A549 (cell line): Measurements from ENCODE around the gene C16orf90. TPM values are rescaled to one million over a fixed set of nuclear protein-coding genes. Genes with fewer than 3 reads are reported as not detected.
A peak's percentile ranks its signal among the peaks of the same experiment; 100 is the strongest.

ENCODE experiments used
- ATAC-seq, 2 experiments: fragments of 200-7000 bp in 1 of 2; fragments of >200 bp in 1 of 2; cut with Nextera tagmentation in 1 of 2; cut with Tn5 transposase in 1 of 2; 3 replicates each; pipeline versions ENCODE4 v1.8.0 to v1.9.1; 2018 to 2020; ENCODE audit warnings: mild to moderate bottlenecking in 1 of 2, moderate library complexity in 1 of 2
- CTCF ChIA-PET: fragments of 300-600 bp; sonication (Branson Sonifier 250); formaldehyde crosslinking; extraction: SDS; loops from one replicate; lab custom pipeline; 2021; ENCODE audit warnings: antibody characterized with exemption, inconsistent platforms; lab: Yijun Ruan, JAX
- POLR2A ChIA-PET: fragments of 350-600 bp; formaldehyde crosslinking; extraction: SDS; loops from one replicate; lab custom pipeline; 2021; ENCODE audit warnings: antibody characterized with exemption, inconsistent platforms; lab: Yijun Ruan, JAX
- DNase-seq, 2 experiments: peaks; one replicate each; pipeline versions ENCODE4 v3.0.0 to v3.0.0-alpha.2; 2011 to 2016; ENCODE audit warnings: low read depth in 1 of 2, low spot score in 1 of 2
- FAIRE-seq: peaks from 2 replicates; lab custom pipeline; 2011; peaks lifted over from hg19 to GRCh38; lab: Jason Lieb, UNC
- H3K27ac ChIP-seq, 2 experiments: fragments of >200 bp; sonication (Bioruptor Twin); formaldehyde crosslinking; 3 replicates each; pipeline ENCODE4 v1.5.1; 2016 to 2017
- H3K4me1 ChIP-seq: fragments of >200 bp; sonication (Bioruptor Twin); formaldehyde crosslinking; 3 replicates; pipeline ENCODE4 v1.6.1; 2016
- H3K4me2 ChIP-seq: fragments of >200 bp; sonication (Bioruptor Twin); formaldehyde crosslinking; 3 replicates; pipeline ENCODE4 v1.6.1; 2016
- H3K4me3 ChIP-seq: fragments of >200 bp; sonication (Bioruptor Twin); formaldehyde crosslinking; 3 replicates; pipeline ENCODE4 v1.5.1; 2016
- H3K9me3 ChIP-seq: fragments of >200 bp; sonication (Bioruptor Twin); formaldehyde crosslinking; 3 replicates; pipeline ENCODE4 v1.6.1; 2016
- ATOH8 ChIP-seq: fragments of 250-450 bp; sonication (Bioruptor Pico); IDR thresholded peaks from 2 replicates; pipeline ENCODE4 v1.5.0; 2020; ENCODE audit warnings: low read depth, mild to moderate bottlenecking, moderate library complexity
- CBX2 ChIP-seq: fragments of 200-600 bp; sonication (generic); IDR thresholded peaks from 2 replicates; pipeline ENCODE4 v1.6.1; 2016; ENCODE audit warnings: low read depth, mild to moderate bottlenecking, borderline replicate concordance
- CBX8 ChIP-seq: fragments of 200-600 bp; sonication (generic); IDR thresholded peaks from 2 replicates; pipeline ENCODE4 v1.6.1; 2016
- CEBPB ChIP-seq, 2 experiments: fragments of >200 bp in 1 of 2; sonication (Bioruptor Twin) in 1 of 2; formaldehyde crosslinking in 1 of 2; IDR thresholded peaks; 2 replicates each; pipeline ENCODE4 v1.6.1; 2012 to 2016
- EHF ChIP-seq: fragments of 250-450 bp; sonication (Bioruptor Pico); IDR thresholded peaks from 2 replicates; pipeline ENCODE4 v1.5.0; 2020; ENCODE audit warnings: mild to moderate bottlenecking
- EHMT2 ChIP-seq: fragments of 200-600 bp; sonication (generic); IDR thresholded peaks from 2 replicates; pipeline ENCODE4 v1.6.1; 2016; ENCODE audit warnings: antibody characterized with exemption, low read depth, mild to moderate bottlenecking, moderate library complexity
- EP300 ChIP-seq, 2 experiments: fragments of >200 bp; sonication (Bioruptor Twin); formaldehyde crosslinking; IDR thresholded peaks; 2 replicates in 1 of 2; 3 replicates in 1 of 2; pipeline ENCODE4 v1.6.1; 2016 to 2017
- FOSL2 ChIP-seq, 2 experiments: fragments of 450-650 bp in 1 of 2; fragments of >200 bp in 1 of 2; sonication (Bioruptor Twin) in 1 of 2; formaldehyde crosslinking; IDR thresholded peaks; 2 replicates each; pipeline versions ENCODE4 v1.5.0 to v1.6.1; 2016 to 2020; ENCODE audit warnings: mild to moderate bottlenecking in 1 of 2, moderate library complexity in 1 of 2
- FOXS1 ChIP-seq: fragments of 250-450 bp; sonication (Bioruptor Pico); IDR thresholded peaks from 2 replicates; pipeline ENCODE4 v1.5.0; 2020; ENCODE audit warnings: mild to moderate bottlenecking, moderate library complexity
- HMGXB4 ChIP-seq: fragments of 250-450 bp; sonication (Bioruptor Pico); IDR thresholded peaks from 2 replicates; pipeline ENCODE4 v1.5.0; 2021; ENCODE audit warnings: mild to moderate bottlenecking, moderate library complexity, borderline replicate concordance
- HOXA7 ChIP-seq: fragments of 250-450 bp; sonication (Bioruptor Pico); IDR thresholded peaks from 2 replicates; pipeline ENCODE4 v1.5.0; 2020; ENCODE audit warnings: mild to moderate bottlenecking, moderate library complexity
- JUN ChIP-seq, 2 experiments: fragments of >200 bp; sonication (Bioruptor Twin); formaldehyde crosslinking; IDR thresholded peaks; 2 replicates in 1 of 2; 3 replicates in 1 of 2; pipeline ENCODE4 v1.6.1; 2016 to 2017
- MAFK ChIP-seq: fragments of 450-650 bp; IDR thresholded peaks from 2 replicates; pipeline ENCODE4 v1.6.1; 2014; ENCODE audit not compliant: partially characterized antibody
- MAX ChIP-seq: IDR thresholded peaks from 2 replicates; pipeline ENCODE4 v1.6.1; 2012
- NPAS2 ChIP-seq: fragments of 250-450 bp; sonication (Bioruptor Pico); IDR thresholded peaks from 2 replicates; pipeline ENCODE4 v1.8.0; 2022; ENCODE audit warnings: mild to moderate bottlenecking, moderate library complexity, borderline replicate concordance
- POLR2AphosphoS2 ChIP-seq: conservative IDR thresholded peaks from 2 replicates; pipeline ENCODE4 v1.6.1; 2012; ENCODE audit warnings: low read length, improper control_type of control experiment, inconsistent platforms
- RCOR1 ChIP-seq: fragments of 150-350 bp; IDR thresholded peaks from 2 replicates; pipeline ENCODE4 v1.6.1; 2014; ENCODE audit warnings: antibody characterized with exemption, low read length, low read depth
- RFX5 ChIP-seq: fragments of 450-650 bp; IDR thresholded peaks from 2 replicates; pipeline ENCODE4 v1.7.1; 2014; ENCODE audit warnings: antibody characterized with exemption, mild to moderate bottlenecking, moderate library complexity
- SMC3 ChIP-seq: fragments of >200 bp; sonication (Bioruptor Twin); formaldehyde crosslinking; IDR thresholded peaks from 3 replicates; pipeline ENCODE4 v1.6.1; 2018; ENCODE audit warnings: inconsistent platforms
- SREBF2 ChIP-seq: fragments of 450-650 bp; IDR thresholded peaks from 2 replicates; pipeline ENCODE4 v1.6.1; 2014; ENCODE audit warnings: mild to moderate bottlenecking, moderate library complexity
- ZNF302 ChIP-seq: fragments of 250-450 bp; sonication (Bioruptor Pico); IDR thresholded peaks from 2 replicates; pipeline ENCODE4 v1.9.0; 2021; ENCODE audit warnings: inconsistent platforms, mild to moderate bottlenecking, moderate library complexity
- WGBS: methylation state at CpG from one replicate; pipeline ENCODE4 v1.1.6; 2017; ENCODE audit errors: missing lambda C conversion rate; 5-methylcytosine and 5-hydroxymethylcytosine counted together
- polyA plus RNA-seq, 4 experiments: library from polyadenylated mRNA; depleted of rRNA in 3 of 4; stranded (reverse); fragments of >200 nt; fragmentation: RNase III in 1 of 4; extraction: RNeasy Plus Mini Kit Qiagen cat#74134 plus additional on column Dnase treatment in 1 of 4; gene quantifications; 2 replicates in 3 of 4; 3 replicates in 1 of 4; pipeline ENCODE4 v1.2.3, GENCODE V29; 2011 to 2017
- TF ChIP-seq, protein P1 (sequence below): fragments of >200 bp; sonication (Bioruptor Twin); formaldehyde crosslinking; IDR thresholded peaks from 2 replicates; pipeline ENCODE4 v1.6.1; 2016
- TF ChIP-seq, protein P2 (sequence below): fragments of >200 bp; sonication (Bioruptor Twin); formaldehyde crosslinking; IDR thresholded peaks from 3 replicates; pipeline ENCODE4 v1.5.1; 2016
- TF ChIP-seq, protein P3 (sequence below): IDR thresholded peaks from 2 replicates; pipeline ENCODE4 v1.6.1; 2012; ENCODE audit warnings: low read depth, borderline replicate concordance

Gene C16orf90
- polyA plus RNA-seq, 2 of the 4 experiments (the other 2 are of a cell fraction), result not detected

DNA sequence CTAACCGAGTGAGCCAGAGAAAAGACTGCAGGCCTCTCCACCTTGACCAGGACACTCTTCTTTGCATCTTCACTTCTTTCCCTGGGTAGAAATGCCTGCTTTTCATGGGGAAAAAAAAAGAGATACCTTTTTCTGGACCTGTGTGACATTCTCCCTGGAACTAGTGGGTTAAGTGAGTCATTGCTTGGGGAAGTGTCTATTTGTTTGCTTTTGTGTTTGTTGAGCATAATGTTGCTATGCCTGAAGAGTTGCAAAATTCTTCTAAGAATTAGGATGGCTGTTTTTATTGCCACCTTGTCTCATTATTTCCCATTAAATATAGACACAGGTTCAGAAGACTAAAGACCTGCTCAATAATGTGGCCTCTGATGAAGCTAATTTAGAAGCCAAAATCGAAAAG lies 24.3 kb upstream of the C16orf90 start:
- no peaks in the 10 kb centered on the region for H3K9me3 ChIP-seq
- POLR2A ChIA-PET, result no interaction called here
- no peak for TF ChIP-seq EHMT2
- no peak for TF ChIP-seq FOSL2 (IDR thresholded peaks at IDR 0.05)
- TF ChIP-seq FOSL2 (CRISPR knock-in tag; IDR thresholded peaks at IDR 0.05), result peak; percentile 37; the same call in 1 of the 2 replicates
- TF ChIP-seq SREBF2, result no peak
- TF ChIP-seq CEBPB (IDR thresholded peaks at IDR 0.05), result peak in 1 of 2 experiments; percentile 38; a peak in 1 of 4 replicates
- TF ChIP-seq EHF (CRISPR knock-in tag), result no peak
- no peak for TF ChIP-seq RFX5
- TF ChIP-seq, all 56 proteins: peak for 2
- ATAC-seq (peak; percentile 34 to 72; a peak in 3 of 6 replicates), FAIRE-seq (no peak), DNase-seq (peak; percentile 35 to 43)
- Histone ChIP-seq H3K4me2 (0 out of 3 replicates have a peak overlapping the region, but pooled peaks have one; percentile 22), H3K4me1 (peaks cover 11% of the 10 kb centered on the region), H3K4me3 (no peak overlapping the region), H3K27ac (no peak overlapping the region)
- 82% methylated on average over 2 of the region's 2 CpGs for WGBS
- CTCF ChIA-PET, result no interaction called here

GRCh38 chr16:3518986-3519348 lies 23.7 kb upstream of the C16orf90 start:
- Histone ChIP-seq H3K4me2 (no peak overlapping the region), H3K27ac (no peak overlapping the region), H3K4me3 (no peak overlapping the region), H3K9me3 (no peaks in the 10 kb centered on the region), H3K4me1 (peaks cover 15% of the 10 kb centered on the region)
- DNase-seq (no peak), FAIRE-seq (no peak), ATAC-seq (peak in 1 of 2 experiments; percentile 47; a peak in 1 of 6 replicates)
- TF ChIP-seq, protein P1, sequence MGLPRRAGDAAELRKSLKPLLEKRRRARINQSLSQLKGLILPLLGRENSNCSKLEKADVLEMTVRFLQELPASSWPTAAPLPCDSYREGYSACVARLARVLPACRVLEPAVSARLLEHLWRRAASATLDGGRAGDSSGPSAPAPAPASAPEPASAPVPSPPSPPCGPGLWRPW, result no peak
- TF ChIP-seq HMGXB4 (CRISPR knock-in tag) (no peak), JUN (IDR thresholded peaks at IDR 0.05) (no peak), EP300 (IDR thresholded peaks at IDR 0.05) (no peak), FOSL2 (IDR thresholded peaks at IDR 0.05) (no peak), FOSL2 (CRISPR knock-in tag; IDR thresholded peaks at IDR 0.05) (no peak), CBX8 (no peak), HOXA7 (no peak), RCOR1 (no peak), ATOH8 (CRISPR knock-in tag) (no peak), MAX (no peak), ZNF302 (no peak), SMC3 (no peak), EHMT2 (no peak), POLR2AphosphoS2 (no peak), FOXS1 (no peak), CBX2 (no peak), NPAS2 (CRISPR knock-in tag) (no peak), MAFK (no peak)
- TF ChIP-seq, protein P2, sequence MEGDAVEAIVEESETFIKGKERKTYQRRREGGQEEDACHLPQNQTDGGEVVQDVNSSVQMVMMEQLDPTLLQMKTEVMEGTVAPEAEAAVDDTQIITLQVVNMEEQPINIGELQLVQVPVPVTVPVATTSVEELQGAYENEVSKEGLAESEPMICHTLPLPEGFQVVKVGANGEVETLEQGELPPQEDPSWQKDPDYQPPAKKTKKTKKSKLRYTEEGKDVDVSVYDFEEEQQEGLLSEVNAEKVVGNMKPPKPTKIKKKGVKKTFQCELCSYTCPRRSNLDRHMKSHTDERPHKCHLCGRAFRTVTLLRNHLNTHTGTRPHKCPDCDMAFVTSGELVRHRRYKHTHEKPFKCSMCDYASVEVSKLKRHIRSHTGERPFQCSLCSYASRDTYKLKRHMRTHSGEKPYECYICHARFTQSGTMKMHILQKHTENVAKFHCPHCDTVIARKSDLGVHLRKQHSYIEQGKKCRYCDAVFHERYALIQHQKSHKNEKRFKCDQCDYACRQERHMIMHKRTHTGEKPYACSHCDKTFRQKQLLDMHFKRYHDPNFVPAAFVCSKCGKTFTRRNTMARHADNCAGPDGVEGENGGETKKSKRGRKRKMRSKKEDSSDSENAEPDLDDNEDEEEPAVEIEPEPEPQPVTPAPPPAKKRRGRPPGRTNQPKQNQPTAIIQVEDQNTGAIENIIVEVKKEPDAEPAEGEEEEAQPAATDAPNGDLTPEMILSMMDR, result no peak
- TF ChIP-seq, protein P3, sequence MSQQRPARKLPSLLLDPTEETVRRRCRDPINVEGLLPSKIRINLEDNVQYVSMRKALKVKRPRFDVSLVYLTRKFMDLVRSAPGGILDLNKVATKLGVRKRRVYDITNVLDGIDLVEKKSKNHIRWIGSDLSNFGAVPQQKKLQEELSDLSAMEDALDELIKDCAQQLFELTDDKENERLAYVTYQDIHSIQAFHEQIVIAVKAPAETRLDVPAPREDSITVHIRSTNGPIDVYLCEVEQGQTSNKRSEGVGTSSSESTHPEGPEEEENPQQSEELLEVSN, result no peak
- ChIA-PET CTCF (interaction anchor here (0.6 kb wide), 1 partner anchor 985 kb away, joined by 3 read pairs; no protein-coding TSS in a partner anchor), POLR2A (no interaction called here)
- WGBS, result 93% methylated on average over 8 of the region's 8 CpGs
